HG03095 (cell line): ENCODE results near the gene LUZP1.

Experiments used
- ATAC-seq: cut with Tn5 transposase; IDR thresholded peaks from one replicate; pipeline ENCODE4 v1.9.1; 2021; ENCODE audit warnings: moderate library complexity; ENCODE audit not compliant: unreplicated experiment

LUZP1 gene

DNA sequence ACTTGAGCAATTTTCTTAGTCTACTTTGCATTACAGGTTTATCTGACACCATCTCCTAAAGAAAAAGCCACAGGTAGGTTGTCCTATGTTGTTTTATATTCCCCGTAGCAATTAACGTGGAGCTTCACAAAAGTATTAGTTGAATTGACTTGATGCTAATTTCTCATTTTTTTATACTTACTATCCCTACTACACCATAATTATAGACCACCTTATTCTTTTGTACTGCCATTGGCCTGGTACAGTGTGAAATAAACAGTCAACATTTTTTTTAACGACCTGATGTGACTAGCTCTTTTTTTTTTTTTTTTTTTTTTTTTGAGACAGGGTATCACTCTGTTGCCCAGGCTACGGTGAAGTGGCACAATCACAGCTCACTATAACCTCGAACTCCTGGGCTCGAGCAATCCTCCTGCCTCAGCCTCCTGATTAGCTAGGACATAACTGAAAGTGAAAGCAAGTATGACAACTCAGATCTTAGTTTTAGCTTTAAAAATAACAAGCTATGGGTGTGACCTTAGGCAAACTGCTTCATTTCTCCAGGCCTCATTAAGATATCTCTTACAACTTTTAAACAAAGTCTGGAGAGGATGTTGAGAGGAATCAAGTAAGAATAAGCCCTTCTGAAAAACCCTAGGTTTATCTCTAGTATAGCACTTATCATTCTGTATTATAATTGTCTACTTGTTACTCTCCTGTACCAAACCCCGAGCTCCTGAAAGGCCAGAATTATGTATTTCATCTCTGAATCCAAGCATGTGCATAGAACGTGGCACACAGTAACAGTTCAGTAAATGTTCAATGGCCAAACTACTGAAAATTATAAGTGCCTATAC is 49.5 kb downstream of the LUZP1 start:
- no peak for ATAC-seq

DNA sequence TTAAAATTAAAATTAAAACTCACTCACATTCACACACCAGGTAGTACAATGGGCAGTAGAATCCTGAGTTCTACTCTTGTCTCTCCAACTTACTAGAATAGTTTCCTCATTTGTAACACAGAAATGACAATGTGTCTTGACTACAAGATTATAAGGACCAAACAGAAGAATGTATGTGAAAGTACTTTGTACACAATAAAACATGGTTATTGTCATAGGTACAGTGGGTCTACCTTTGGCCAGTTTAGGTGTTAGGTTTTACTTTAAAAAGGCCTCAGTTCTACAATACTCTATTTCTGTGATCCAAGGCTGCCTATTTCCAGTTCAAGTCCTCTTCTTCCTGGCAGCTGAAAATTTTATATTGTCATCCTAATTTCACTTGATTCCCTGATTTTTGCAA is 50.2 kb downstream of the LUZP1 start:
- ATAC-seq, result no peak

DNA sequence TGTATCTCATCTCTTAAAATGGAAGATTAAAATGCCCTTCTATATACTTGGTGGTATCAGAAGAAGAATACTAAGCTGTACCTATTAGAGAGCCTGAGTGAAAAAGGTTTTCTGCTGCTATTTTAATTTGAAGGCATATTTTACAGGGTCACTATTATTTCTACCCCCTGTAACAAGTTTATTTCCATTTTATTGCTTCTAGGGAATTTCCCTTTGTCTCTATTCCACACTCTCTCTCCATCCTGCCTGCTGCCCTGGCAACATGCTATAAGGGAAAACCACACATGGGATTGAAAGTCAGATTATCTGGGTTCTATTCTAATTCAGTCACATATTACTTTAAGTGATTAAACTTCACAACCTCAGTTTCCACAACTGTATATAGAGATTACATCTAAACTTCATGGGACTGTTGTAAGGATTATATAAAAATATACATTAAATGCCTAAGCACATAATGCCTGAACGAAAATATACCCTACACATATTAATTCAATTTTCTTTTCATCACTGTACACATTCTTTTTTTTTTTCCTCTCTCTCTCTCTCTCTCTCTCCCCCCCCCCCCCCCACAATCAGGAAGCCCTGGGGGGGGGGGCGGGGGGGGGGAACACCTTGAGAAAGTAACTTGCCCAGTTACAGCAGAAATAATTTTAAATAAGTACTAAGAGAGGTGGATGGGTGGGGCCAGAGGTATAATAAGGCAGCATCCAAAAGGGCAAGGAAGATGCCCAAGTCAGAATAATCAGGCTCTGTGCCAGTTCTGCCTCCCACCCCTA is 51.5 kb downstream of the LUZP1 start:
- no peak for ATAC-seq

DNA sequence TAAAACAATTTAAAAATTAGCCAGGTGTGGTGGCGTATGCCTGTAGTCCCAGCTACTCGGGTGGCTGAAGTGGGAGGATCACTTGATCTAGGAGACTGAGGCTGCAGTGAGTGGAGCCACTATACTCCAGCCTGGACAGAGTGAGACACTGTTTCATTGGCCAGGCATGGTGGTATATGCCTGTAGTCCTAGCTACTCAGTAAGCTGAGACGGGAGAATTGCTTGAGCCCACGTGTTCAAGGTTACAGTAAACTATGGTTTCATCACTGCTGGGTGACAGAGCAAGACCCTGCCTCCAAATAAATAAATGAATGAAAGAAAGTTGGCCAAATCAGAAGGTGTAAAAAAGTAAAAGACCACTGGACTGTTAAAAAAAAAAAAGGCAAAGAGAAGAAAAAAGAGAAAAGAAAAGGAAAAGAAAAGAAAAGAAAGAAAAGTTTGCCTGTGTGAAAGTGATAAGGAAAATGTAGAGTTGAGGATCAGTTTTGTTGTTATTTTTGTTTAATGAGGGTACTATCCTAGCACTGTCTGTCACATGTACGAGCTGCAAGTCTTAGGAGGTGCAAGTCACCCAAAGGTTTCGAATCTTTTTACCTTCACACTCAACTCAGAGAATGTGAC is 52.3 kb downstream of the LUZP1 start:
- no peak for ATAC-seq

DNA sequence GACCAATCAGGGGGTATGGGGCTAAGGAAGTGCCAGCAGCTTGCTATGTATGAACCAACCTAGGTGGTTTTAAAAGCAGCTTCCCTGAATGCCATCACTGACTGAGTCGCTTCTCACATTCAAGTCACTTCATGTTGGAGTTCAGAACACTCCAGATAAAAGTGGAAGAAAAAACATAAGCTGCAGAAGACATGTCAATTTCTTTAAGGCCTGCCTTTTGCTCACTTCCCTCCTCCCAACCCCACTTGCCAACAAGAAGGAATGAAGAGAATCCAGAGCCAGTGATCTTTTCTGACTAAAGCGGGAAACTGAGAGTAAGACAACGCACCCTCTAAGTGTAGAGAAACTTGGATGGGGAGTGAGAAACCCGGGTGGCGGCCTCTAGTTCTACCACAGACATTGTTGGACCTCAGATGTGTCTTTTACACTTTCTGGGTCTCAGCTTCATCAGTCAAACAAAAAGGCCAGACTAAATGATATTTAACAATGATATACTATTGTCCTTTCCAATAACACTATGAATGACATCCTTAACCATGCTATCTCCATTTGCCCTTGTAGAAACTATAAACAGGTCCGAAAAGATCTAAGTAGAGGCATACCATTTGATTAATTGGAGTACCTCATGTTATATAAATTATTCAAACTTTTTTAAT is 54.1 kb downstream of the LUZP1 start:
- no peak for ATAC-seq

DNA sequence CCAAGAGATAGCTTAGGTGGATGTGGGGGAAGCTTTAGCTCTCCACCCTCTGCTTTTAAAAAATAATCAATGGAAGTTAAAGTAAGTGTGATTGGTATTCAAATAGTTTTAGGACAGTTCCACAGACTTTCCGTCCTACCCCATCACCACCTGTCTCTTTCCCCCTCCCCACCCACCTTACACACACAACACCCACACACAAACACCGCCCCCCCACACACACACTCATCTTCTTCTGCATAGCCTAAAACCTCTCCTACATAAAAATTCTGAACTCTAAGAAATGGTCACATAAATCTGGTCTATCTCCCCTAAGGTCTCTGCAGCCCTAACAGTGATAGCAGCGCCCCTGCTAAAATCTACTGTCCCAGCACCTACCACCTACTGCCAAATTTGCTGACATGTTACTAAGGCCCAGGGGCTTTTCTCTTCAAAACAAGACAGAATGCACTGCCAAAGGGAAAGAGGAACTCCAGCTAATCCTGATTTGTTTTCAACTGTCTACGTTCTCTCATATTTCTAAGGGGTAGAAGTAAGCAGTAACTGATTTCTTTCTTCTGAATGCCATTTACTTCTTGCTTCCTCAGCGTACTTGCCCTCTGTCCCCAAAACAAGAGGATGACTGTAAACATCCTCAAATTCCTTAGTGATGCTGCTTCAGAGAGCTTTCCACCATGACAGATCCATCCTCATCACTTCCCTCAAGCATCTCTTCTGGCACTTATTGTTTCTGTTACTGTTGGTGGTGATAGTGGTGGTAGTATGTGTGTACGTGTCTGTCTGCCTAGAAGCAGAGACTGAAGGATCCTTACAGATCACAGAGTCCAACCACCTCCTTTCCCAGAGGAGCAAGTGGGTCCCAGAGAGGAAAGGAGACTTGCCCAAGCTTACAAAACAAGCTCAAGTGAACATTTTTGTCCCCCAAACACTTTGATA is 56.8 kb downstream of the LUZP1 start:
- no peak for ATAC-seq

DNA sequence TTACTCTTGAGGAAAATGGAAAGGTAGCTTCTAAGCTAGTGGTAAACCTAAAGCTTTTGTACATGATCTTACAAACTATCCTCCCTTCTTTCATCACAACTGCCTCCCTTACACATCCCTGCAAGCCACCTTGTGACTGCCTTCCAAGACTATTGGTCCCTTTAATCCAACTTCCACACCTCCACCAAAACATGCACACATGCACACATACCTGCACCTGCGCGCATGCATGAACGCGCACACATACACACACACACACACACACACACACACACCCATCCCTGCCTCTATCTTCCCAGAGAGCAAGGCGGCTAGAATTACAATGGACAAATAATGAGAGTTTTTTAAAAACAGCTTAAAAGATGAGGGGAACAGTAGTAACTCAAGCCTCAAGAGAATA is 58.3 kb downstream of the LUZP1 start:
- no peak for ATAC-seq

DNA sequence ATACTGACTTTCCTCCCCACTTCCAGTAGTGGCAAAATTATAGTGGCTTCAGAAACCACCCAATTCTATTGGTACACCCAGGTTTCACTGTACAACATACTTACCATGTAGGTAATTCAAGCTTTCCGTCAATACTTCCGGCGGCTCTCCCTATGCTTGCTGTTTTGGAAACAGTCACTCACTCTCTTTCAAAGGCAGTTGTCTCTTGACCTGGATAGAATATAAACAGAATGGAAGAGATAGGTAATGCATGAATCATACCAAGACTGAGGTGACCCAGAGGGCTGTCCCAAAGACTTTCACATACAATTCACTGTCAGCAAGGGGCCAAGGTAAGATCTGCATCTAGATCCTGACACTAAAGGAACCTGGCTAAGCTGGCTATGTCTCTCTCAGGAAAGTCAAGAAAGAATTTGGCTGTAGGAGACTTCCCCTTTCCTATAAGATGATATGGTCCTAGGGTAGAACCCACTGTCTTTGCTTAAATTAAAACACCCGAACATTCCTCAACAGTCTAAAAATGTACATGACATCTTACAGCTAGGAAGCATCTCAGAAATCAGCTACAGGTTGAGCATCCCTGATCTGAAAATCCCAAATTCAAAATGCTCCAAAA is 59.6 kb downstream of the LUZP1 start:
- ATAC-seq, result no peak

DNA sequence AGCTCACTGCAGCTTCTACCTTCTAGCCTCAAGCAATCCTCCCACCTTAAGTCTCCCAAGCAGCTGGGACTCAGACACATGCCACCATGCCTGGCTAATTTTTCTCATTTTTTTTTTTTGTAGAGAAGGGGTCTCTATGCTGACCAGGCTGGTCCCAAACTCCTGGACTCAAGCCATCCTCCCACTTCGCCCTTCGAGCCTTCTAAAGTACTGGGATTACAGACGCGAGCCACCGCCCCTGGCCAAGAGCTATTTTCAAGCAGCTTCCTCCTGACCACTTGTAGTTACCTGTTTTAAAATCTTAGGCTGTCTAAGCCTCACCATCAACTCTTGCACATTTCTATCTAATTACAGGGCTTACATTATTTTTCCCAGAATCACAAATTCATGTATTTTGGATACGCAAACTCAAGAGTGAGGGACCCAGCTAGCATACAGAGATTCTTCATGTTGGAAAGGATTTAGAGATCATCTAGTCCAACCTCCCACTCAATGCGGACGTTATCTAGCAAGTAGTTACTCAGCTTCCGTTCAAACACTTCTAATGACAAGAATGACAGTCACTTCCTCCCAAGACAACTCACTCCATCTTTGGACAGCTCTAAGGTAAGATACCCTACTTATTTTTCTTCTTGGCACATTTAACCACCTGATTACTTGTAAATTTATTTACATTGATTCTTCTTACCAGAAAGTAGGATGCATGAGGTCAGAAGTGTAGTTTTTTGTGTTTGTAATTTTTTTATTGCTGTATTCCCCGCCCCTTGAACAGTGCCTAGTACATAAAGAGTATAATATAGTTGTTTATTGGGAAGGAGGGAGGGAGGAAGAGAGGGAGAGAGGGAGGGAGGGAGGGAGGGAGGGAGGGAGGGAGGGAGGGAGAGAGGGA is 65.4 kb downstream of the LUZP1 start:
- no peak for ATAC-seq

DNA sequence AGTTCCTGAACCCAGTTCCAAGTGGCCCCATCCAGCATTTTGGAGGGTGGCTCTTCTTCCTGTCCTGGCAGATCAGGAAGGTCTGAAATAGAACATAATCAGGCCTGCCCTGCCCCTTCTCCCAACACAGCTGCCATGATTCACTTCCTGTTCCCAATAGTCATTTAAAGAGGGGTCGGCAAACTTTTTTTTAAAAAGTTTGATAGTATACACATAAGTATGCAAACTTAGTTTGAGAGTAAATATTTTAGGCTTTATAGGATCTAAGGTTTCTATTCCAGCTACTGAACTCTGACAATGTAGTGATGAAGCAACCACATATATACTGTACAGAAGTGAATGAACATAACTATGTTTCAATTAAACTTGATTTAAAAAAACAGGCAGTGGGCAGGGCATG is 66.4 kb downstream of the LUZP1 start:
- no peak for ATAC-seq

DNA sequence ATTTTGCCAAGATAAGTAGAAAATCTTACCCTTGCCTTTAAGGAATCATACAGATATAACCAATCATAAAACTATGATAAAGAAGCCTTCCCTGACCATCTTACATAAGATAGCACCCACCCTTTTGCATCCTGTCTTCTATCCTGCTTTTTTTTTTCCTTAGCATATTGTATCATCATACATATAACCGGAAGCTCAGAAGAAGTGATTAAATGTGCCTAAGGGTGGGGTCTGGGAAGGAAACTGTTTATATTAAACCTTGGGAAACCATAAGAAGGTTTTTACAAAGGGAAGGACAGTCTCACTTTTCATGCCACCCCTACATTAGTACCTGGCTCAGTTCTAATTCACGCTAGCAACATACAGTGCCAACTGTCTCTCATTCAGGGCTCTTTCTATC is 66.8 kb downstream of the LUZP1 start:
- no peak for ATAC-seq

DNA sequence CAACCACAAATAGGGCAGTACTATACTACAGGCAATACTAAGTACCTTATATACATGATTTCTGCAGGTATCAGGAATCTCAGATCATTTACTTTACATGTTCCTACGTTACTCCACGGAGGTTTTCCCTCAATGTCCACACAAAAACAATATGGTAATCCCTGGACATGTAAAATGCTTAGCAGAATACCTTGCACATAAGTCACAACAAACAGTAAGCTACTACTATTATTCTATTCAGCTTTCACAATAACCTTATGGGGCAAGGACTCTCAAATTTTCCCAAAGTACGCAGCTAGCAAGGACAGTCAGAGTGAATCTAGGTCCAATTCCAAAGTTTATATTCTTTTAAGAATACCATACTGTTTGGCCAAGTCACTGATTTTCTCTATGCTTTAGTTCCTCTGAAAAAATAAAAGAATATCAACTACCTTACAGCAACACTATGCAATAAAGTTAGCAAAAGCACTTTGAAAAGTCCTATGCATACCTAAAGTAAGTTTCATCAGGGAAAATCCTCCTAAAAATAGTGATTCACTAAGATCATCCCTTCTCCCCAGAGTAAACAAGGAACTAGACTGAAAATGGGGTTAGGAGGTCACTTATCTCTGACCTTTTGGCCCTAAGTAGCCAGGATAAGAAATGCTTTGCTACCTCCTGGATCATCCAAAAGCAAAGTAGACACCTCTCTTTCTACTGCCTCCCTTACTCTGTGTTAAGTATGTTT is 67.4 kb downstream of the LUZP1 start:
- ATAC-seq, result no peak

DNA sequence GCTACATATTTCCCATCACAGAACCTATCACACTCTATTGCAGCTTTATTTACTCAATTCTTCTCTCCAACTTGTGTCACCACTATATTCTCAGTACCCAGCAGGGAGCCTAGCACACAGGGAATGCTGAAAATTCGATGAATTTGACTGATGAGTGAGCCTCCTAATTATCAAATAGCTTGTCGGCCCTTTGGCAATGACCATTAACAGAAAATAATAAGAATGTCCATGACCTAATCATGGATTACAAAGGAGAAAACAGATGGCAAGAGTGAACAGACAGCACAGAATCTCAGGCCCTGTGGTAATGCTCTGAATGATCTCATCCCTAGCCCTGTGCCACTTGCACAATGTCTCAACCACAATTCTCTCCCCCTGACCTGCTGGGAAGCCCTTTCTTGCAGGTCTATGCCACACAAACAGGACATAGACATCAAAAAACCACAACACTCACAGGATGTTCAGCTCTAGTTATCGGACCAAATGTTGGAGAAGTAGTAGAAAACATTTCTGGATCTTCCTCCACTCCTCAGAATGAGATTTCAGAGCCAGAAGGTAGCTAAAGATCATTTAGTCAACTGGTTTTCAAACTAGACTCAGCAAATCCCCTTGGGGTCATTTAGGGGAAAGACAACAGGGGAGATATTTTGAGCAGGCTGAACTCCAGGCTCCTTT is 68.4 kb downstream of the LUZP1 start:
- no peak for ATAC-seq

DNA sequence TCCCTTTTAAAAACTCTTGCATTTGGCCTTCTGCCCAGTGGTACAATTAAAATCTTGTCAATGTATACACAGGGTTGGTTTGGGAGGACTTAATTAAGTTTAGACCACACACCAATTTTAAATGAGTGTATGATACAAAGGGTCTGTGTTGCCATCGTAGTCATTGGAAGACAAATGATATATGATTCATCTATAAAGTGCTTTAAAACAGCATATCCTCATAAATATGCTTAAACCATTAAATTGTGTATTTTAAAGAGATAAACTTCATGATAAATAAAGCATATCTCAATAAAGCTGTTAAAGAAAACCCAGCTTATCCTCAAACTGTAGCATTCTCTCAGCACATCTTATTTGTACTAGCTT is 69.5 kb downstream of the LUZP1 start:
- no peak for ATAC-seq

DNA sequence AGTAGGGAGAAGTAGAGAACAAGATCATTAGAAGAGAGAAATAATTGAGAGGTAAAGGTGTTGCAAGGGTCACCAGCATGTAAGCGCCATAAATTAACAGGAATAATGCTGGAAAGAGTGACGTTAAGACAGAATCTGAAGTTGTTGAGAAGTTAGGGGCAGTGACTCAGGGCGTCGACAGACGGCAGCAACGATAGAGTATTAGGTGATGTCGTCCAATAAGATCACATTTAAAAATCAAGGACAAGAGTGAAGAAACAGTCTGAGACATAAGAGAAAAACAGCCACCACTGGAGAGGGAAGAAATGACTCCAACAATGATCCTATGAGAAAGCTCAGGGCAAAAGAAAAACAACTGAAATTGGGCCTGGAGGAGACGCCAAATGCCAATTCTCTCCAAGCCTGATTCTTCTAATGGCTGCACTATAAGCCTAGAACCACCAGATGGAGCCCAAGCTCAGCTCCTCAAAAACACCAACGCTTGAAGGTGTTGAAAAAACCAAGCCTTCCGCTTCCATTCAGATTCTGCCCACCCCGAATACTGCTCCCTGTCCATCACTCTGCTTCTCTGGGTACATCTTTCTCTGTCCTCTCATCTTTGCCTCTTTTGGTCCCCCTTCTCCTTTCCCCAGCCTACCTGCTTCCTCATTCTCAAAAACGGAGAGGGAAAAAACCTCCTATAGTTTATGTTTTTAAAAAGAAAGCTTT is 70.0 kb downstream of the LUZP1 start:
- ATAC-seq, result no peak

DNA sequence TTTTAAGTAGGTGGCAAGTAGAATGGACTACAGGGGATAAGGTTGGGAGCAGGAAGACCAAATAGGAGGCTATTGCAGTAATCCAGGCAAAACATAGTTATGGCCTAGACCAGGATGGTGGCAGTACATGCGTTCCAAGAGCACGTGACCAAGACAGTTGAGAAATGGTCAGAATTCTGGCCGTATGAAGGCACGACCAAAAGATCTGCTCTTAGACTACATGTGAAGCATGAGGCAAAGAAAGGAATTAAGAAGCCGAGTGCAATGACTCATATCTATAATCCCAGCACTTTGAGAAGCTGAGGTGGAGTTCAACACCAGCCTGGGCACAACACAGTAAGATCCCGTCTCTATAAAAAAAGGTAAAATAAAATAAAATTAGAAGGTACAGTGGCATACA is 71.3 kb downstream of the LUZP1 start:
- no peak for ATAC-seq

DNA sequence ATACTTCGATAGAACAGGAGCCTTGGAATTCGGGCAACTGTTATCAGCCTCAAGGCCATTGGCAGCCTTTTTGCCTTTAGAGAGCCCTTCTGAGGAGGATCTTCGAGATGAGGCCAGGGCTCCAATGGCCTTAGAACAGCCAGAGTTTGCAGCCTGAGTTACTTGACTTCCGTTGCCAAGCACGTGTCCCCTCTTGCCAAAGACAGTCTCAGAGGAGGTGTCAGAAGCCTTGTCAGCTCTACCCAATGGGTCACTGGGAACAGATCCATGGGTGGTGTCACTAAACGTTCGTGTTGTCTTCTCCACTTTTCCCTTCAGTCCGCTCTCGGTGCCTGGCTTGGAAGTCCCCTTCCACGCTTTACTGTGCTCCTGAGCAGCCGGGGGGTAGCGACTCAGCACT is 76.2 kb downstream of the LUZP1 start:
- no peak for ATAC-seq
